HG03442 (cell line): ENCODE measurements around the gene DIAPH2.

ENCODE experiments used
- ATAC-seq: cut with Tn5 transposase; IDR thresholded peaks from one replicate; pipeline ENCODE4 v1.9.1; 2021; ENCODE audit warnings: mild to moderate bottlenecking, moderate library complexity; ENCODE audit not compliant: unreplicated experiment

The DIAPH2 gene

DNA sequence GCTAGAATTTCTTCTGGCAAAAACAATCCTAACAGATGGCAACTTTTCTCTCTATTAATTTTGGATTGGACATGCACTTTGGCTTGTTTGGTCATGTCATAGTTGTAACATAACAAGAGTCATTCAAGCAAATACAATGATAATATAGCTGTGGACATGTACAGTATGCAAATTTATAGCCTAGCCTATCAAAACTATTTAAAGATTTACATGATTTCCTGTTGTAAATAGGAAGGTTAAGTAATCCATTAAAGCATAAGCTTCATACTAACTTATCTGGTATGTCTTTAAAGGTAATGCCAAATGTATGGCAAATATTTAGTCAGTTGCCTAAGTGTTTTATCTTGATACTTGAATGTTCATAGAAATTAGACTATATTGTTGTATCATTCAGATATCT lies 244.4 kb downstream of the DIAPH2 start:
- no peak for ATAC-seq

DNA sequence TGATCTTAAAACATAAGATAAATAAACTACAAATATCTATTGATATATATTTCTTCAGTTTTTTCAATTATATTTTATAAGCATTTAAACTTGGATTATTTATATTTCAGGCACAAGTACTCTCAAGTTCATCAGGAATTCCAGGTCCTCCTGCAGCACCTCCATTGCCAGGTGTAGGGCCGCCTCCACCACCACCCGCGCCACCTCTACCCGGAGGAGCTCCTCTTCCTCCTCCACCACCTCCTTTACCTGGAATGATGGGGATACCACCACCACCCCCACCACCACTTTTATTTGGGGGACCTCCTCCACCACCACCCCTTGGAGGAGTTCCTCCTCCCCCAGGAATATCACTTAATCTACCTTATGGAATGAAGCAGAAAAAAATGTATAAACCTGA lies 273.1 kb downstream of the DIAPH2 start:
- no peak for ATAC-seq

DNA sequence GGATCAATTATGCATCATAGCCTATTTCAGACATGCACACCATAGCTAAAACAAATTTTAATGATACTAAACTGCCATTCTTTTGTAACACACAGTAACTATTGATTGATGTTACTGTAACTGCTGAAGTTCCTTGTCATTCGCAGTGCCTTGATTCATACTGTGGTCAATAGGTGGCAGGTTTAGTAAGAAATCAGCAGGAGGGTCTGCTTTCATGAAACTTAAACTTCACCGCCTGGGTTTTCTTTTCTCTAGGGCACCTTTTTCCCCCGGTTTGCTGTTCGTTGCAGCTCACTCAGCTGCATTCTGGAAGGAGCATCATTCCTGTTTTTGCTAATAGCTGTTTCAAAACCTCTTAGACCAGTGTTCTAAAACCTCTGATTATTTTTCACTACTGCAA lies 287.2 kb downstream of the DIAPH2 start:
- no peak for ATAC-seq

DNA sequence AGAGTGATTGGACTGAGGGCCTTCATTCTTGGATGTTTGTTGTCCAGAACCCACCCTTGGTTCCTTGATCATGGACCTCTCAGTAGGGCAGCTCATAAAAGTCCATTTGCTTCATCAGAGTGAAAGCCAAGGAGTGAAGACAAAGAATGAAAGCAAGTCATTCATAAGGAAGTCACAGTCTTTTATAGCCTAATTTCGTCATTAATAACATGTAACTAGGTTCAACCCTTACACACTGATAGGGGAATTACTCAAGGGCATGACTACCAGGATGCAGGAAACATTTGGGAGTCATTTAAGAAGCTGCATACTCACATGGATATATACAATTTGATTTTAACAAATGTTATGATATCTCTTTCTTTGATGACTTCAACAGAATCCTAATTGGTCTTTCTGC lies 294.3 kb downstream of the DIAPH2 start:
- ATAC-seq = no peak

DNA sequence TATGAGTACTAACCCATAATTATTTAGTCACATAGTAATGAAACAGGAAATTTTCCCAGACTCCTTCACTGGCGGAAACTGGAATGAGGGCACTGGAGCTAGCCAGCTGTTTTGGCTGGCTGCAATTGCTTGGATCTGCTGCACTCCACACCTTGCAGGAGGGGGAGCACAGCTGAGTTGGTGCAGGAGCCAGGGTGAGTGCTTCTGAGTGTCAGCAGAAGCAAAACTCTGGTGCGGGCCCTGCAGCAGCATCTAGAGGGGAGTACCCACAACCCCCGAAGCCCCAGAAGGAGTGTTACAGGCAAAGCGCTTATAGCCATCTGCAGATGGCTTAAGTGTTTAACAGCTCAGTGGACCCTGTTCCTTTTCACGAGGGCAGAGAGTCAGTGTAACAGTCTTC lies 295.1 kb downstream of the DIAPH2 start:
- ATAC-seq = no peak

DNA sequence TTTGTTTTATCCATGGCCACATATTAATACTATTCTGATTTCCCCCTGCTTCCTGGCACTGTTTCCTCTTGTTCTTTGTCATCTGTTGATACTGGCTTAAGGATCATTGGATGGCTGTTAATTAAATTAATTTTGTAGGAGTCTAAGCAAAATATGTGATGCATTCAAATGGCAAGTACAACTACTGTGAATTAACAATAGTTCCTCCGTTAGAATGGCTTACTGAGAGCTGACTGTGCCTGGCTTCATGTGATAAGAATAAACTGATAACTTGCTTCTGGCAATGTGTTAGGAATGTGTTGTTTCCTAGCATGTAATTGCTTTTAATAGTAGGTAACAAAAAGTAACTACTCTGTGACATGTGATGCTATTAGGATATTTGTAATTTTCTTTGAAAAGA lies 297.5 kb downstream of the DIAPH2 start:
- ATAC-seq = no peak

DNA sequence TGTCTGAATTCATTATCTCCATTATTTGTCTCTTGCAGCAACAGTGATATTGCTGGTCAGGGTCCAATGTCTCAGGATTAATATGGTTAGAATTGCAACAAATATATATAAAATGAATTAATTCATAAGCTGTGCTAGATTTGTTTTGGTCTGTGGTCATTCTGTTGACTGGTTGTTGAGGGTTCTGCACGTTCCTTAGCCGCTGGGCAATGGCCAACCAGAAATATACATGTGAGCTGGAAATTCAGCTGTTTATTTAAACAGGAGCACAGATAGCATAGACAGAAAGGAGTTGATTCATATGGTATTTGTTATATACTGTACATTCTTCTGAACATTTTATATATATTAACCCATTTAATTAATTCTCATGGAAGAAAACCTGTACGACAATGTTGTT lies 299.9 kb downstream of the DIAPH2 start:
- ATAC-seq = no peak

DNA sequence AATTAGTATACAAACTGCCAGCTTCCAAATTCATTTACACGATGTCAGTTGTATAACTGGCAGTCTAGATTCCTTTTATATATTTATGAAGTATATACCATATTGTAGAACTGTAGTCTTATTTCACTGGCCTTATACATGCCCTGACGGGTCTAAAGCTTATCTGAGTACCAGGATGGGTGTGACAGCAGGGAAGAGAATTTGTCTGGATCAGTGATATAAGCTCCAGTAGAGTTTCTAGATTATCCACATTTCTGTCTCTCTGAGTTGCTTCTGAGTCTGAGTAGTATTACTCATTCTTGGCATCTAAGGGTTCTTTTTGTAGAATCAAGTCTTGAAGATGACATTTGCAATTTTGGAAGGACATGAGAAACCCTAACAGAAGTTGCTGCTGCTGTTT lies 300.4 kb downstream of the DIAPH2 start:
- ATAC-seq = no peak

DNA sequence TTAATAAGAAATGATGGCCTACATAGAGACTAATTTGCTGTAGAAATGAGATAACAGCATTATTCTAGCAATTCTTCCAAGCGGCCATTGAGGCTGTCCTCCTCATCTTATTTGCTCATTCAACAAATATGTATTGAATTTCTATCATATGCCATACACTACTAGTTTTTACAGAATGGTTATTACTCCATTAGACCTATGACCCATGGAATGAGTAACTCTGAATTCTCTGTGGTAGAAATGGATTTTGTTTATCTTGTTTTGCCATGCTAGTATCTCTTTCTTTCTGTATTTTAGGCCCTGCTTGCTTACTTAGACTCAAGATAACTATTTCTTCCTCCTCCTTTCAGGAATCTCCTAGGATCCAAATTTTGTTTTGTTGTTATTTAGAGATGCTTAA lies 302.6 kb downstream of the DIAPH2 start:
- ATAC-seq = no peak

DNA sequence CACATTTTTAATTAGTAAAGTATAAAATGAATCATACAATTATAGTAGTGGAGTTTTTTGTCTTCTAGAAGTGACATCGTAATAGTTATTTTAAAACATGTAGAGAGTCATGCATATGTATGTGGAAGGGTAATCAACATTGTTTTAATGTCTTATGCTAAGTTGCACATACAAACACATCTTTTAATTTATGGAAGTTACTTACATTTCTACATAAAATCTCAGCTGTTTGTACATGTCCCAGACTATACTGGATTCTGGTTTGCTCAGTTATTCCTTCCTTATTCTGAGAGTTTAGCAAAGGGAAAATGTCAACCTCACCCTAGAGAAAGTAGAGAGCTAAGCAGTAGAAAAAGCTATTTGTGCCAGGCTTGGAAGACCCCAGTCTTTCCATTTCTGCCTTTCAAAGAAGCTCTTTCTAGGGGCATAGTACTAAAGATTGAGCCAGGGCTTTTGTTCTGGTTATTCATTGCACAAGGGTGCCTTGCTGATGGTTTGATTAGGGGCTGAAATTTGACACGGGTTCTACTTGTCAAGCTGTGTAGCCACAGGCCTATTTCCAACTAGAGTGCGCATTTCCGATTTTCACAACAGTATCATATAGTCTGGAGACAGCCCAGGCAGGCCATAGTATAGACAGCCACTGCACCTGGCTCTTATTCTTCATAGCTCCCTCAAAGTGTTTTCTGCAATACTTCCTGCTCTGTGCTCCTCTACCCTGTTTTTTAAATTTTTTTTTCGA lies 305.4 kb downstream of the DIAPH2 start:
- no peak for ATAC-seq

DNA sequence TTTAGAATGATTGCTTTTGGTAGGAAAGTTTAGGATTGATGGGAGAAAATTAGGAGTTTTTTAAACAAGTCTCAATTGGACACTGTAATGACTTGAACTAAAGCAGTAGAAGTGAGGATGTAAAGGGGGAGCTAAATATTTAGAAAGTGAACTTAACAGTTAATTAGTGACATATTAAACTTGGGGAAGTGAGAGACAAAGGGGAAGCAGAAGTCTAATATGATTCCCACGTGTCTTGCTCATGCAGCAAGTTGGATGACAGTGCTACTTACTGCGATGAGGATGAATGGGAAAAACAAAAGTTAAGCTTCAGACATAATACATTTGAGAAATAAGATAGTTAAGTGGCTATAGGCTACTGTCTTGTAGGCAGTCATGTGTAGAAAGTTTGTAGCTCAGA lies 309.5 kb downstream of the DIAPH2 start:
- ATAC-seq = no peak

DNA sequence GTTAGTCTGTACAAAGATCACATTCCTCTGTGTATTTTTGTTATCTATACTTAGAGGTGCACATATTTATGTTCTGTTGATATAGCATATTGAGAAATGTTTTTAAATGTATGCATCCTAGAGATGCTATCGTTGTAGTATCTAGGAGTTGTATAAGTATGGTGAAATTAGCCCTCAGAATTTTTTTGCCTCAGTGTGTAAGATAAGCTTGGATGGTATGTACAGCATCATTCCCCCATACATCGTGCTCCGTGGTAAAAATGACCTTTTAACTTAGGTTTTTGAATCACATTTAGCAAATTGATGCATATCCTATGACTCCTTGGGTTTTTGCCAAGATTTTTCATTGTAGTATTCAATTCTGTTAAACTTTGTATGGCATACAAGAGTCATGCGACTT lies 312.6 kb downstream of the DIAPH2 start:
- no peak for ATAC-seq

DNA sequence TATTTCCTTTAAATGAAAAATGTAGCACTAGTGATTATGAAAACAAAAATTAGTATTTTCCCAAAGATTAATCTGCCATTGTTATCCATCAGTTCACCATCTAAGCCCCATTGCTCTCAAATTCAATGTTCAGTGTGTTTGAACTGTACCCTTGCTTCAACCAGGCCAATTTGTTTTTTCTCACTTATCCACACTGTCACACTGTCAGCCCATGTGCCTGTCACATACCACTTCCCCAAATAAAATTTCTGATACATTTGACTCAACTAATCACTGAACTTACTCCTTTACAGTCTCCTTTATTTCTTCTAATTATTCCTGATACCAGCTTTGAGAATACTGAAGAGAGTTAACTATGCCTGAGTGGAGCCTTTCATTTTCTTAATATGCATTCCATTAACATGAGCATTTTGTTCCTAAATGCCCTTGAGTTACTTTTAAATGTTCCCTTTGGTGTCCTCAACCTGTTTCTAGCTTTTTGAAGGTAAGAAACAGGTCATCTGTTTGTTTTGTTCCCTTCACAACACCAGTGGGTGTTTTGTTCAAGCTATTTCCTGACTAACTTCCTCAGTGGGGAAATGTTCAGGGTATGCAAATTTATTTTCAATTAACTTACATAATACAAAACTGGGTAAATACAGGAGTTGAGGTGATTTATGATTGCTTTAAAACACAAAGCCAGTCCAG lies 316.2 kb downstream of the DIAPH2 start:
- no peak for ATAC-seq

DNA sequence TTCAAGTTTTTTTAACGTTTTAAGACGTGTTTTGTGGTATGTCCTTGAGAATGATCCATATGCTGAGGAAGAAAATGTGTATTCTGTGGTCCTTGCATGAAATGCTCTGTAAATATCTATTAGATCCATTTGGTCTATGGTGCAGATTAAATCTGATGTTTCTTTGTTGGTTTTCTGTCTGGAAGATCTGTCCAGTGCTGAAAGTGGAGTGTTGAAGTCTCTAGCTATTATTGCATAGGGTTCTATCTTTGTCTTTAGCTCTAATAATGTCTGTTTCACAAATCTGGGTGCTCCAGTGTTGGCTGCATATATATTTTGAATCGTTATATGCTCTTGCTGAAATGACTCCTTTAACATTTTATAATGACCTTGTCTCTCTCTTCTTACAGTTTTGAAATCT lies 321.5 kb downstream of the DIAPH2 start:
- no peak for ATAC-seq

DNA sequence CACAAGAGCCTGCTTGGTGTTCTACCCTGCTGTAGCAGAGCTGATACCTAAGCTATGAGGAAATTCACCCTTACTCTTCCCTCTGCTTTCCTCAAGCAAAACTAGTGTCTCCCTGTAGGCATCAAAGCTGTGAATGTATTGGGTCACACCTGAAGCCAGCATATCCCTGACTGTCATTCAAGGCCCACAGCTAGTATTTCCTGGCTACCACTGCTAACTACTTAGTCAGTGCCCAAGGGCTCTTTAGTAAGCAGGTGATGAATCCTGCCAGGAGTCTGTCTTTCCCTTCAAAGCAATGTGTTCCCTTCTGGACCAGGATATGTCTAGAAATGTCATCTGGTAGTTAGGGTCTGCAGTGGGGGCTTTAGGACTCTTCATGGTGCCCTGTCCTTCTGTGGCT lies 324.7 kb downstream of the DIAPH2 start:
- ATAC-seq = no peak

DNA sequence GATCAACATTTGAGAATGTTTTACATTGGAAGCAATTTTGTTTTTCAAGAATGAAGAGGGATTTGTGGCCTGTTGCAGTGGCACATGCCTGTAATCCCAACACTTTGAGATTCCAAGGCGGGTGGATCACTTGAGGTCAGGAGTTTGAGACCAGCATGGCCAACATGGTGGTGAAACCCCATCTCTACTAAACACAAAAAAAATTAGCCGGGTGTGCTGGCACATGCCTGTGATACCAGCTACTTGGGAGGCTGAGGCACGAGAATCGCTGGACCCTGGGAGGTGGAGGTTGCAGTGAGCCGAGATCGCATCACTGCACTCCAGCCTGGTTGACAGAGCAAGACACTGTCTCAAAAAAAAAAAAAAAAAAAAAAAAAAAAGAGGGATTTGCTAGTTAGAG lies 326.9 kb downstream of the DIAPH2 start:
- no peak for ATAC-seq

DNA sequence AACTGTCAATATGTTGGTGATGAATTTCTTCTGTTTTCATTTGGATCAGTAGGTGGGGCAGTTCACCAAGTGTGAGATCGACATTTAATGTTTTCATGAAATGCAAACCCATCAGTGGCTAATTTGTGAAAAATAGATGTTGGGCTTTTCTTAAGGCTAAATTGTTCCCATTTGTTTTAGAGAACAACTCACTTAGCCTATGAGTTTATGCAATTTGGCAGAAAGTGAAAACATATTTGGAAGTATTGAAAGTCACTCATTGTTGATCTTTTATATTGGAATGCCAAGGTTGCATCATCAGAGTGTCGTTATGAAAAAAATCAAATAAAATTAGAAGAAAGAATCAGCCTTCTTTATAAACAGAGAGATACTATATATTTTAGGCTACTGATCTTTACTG lies 331.5 kb downstream of the DIAPH2 start:
- no peak for ATAC-seq

DNA sequence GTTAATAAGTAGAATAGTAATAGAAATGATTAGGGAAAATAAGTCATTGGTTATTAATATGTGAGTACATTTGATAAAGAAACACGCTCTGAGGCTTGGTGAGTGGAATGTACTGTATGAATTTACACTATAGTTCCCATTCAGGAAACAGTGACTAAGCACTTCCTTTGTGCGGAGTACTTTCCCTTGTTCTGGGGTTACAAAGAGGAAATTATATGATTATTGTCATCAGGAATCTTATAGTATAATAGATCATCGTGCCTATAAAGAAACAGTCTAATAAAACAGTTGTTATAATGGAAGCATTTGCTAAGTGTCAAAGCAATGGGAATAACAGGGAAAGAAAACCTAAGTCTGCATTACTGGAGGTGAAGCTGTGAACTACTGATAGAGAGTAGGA lies 337.0 kb downstream of the DIAPH2 start:
- no peak for ATAC-seq

DNA sequence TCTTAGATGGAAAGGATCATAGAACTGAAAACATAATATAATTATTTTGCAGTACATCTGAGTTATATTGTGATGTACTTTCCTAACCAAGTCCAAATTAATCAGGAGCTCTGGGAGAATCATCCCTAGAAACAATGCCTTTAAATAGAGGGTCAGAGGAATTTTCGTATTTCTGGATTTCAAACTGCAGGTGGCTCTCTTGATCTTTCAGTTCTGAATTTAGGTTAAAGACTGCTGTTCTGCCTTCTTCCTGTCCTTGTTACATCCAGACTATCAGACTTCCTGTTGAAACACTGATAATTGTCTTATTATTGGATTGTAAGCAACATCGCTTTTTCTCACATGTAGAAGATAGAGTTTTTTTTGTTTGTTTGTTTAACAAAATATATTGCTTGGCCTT lies 341.8 kb downstream of the DIAPH2 start:
- no peak for ATAC-seq

DNA sequence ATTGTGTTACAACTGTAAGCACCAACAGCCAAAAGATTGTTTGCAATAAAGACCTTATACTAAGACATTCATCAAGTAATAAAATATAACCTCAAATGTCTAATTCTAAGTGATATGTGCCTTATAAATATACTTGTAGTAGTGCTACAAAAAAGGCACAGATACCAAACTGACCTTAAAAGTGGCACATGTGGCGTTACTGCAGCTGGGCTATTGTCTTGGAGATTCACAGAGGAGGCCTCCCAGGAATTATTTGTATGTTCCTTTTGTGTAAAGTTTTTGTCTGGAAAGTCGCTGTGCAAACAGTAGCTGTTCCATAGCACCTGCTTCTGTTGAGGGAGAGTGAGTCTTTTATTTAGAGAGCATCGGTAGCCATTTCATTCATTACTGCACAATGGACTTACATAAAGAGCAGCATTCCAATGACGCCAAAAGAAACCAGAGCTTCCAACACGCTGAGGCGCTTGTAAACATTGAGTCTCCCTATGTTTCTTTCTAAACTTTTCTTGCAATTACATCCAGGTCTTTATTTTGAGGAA lies 342.8 kb downstream of the DIAPH2 start:
- ATAC-seq = no peak

DNA sequence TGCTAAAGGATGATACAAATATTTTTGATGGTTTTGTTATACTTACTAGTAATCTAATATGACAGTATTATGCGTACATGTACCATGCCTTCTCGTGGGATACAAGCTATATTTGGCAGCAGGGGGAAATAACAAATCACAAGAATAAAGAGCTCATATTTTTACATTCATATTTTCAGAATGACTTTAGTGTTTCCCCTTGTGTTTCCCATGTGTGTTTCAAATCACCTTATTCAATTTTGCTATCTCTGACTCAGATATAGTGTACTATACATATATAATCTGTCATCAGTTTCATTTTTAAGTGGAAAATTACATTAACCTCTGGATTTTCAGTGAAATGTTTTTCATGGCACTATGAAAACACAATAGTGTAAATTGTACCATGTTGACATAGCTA lies 345.8 kb downstream of the DIAPH2 start:
- peak; percentile 49 for ATAC-seq

DNA sequence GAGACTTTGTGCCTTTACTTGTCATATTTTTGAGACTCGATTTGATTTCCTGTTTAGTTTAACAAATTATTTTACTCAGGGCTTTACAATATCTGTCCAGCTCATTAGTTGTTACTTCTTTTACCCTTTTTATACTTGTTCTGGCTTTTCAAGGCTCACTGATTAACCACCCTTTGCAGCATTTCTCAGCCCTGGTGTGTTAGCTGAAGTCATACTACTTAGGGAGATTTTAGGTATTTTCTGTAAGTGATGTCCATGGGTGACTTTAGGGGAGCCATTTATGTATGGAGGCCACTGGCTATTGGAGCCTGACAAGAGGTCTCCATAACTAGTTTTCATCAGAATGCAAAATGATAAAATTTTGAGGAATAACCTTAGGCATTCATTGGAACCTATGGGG lies 346.3 kb downstream of the DIAPH2 start:
- no peak for ATAC-seq
